ENCODE measurements around the gene SLC16A10.

- TF ChIP-seq CTCF (IDR thresholded peaks at IDR 0.05; ENCODE audit: low read length), result no peak
- no peak for TF ChIP-seq EZH2 (IDR thresholded peaks at IDR 0.05; ENCODE audit: borderline replicate concordance, low read length)
Measured at GRCh38 chr6:111090766-111091165, 3.5 kb downstream of the SLC16A10 start.
